ENCODE data around the gene DLST. TPM values are rescaled to one million over a fixed set of nuclear protein-coding genes. Genes with fewer than 3 reads are reported as not detected.

DLST gene
- total RNA-seq, 1 experiment from 2014 or later = 112 TPM

DNA sequence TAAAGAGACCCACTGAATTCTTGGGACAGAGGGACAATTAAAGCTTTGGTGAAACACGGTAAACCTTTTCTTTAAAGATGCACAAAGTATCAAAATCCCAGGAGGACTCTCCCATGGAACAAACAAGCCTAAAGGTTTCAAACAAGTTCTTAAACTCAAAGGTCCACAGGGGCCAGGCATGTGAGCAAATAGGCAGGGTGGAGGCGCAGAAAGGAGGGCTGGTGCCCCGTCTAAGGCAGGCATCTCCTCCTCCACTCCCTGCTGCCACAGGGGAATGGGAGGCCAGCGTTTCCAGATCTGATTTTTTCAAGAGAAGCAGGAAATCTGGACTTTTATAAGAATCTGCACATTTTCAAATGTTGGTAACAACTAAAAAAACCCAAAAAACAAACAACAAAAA, 33.7 kb downstream of the DLST start:
- CTCF ChIA-PET = interaction anchor here (0.6 kb wide), 1 partner anchor 408 kb away, joined by 3 read pairs; no protein-coding TSS in a partner anchor
- ATAC-seq (no peak), DNase-seq (ENCODE audit: low spot score) (no peak)
- H3K4me3 Mint-ChIP-seq = no peak overlapping the region
- TF ChIP-seq CREM (CRISPR knock-in tag; IDR thresholded peaks at IDR 0.05) = no peak
- TF ChIP-seq RORB (CRISPR knock-in tag; IDR thresholded peaks at IDR 0.05) = no peak
- no peak for TF ChIP-seq TCF7 (CRISPR knock-in tag; IDR thresholded peaks at IDR 0.05; ENCODE audit: low read depth)
- TF ChIP-seq, protein P1, sequence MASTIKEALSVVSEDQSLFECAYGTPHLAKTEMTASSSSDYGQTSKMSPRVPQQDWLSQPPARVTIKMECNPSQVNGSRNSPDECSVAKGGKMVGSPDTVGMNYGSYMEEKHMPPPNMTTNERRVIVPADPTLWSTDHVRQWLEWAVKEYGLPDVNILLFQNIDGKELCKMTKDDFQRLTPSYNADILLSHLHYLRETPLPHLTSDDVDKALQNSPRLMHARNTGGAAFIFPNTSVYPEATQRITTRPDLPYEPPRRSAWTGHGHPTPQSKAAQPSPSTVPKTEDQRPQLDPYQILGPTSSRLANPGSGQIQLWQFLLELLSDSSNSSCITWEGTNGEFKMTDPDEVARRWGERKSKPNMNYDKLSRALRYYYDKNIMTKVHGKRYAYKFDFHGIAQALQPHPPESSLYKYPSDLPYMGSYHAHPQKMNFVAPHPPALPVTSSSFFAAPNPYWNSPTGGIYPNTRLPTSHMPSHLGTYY (CRISPR knock-in tag; IDR thresholded peaks at IDR 0.05) = no peak
- TF ChIP-seq, protein P2, sequence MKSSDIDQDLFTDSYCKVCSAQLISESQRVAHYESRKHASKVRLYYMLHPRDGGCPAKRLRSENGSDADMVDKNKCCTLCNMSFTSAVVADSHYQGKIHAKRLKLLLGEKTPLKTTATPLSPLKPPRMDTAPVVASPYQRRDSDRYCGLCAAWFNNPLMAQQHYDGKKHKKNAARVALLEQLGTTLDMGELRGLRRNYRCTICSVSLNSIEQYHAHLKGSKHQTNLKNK (CRISPR knock-in tag; IDR thresholded peaks at IDR 0.05) = no peak
- TF ChIP-seq, protein P3, sequence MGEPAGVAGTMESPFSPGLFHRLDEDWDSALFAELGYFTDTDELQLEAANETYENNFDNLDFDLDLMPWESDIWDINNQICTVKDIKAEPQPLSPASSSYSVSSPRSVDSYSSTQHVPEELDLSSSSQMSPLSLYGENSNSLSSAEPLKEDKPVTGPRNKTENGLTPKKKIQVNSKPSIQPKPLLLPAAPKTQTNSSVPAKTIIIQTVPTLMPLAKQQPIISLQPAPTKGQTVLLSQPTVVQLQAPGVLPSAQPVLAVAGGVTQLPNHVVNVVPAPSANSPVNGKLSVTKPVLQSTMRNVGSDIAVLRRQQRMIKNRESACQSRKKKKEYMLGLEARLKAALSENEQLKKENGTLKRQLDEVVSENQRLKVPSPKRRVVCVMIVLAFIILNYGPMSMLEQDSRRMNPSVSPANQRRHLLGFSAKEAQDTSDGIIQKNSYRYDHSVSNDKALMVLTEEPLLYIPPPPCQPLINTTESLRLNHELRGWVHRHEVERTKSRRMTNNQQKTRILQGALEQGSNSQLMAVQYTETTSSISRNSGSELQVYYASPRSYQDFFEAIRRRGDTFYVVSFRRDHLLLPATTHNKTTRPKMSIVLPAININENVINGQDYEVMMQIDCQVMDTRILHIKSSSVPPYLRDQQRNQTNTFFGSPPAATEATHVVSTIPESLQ (CRISPR knock-in tag; IDR thresholded peaks at IDR 0.05) = no peak
- no peak for TF ChIP-seq ZNF317 (CRISPR knock-in tag; IDR thresholded peaks at IDR 0.05; ENCODE audit: borderline replicate concordance, low read depth)
- no peak for TF ChIP-seq PRRX2 (CRISPR knock-in tag; IDR thresholded peaks at IDR 0.05)
- TF ChIP-seq, protein P4, sequence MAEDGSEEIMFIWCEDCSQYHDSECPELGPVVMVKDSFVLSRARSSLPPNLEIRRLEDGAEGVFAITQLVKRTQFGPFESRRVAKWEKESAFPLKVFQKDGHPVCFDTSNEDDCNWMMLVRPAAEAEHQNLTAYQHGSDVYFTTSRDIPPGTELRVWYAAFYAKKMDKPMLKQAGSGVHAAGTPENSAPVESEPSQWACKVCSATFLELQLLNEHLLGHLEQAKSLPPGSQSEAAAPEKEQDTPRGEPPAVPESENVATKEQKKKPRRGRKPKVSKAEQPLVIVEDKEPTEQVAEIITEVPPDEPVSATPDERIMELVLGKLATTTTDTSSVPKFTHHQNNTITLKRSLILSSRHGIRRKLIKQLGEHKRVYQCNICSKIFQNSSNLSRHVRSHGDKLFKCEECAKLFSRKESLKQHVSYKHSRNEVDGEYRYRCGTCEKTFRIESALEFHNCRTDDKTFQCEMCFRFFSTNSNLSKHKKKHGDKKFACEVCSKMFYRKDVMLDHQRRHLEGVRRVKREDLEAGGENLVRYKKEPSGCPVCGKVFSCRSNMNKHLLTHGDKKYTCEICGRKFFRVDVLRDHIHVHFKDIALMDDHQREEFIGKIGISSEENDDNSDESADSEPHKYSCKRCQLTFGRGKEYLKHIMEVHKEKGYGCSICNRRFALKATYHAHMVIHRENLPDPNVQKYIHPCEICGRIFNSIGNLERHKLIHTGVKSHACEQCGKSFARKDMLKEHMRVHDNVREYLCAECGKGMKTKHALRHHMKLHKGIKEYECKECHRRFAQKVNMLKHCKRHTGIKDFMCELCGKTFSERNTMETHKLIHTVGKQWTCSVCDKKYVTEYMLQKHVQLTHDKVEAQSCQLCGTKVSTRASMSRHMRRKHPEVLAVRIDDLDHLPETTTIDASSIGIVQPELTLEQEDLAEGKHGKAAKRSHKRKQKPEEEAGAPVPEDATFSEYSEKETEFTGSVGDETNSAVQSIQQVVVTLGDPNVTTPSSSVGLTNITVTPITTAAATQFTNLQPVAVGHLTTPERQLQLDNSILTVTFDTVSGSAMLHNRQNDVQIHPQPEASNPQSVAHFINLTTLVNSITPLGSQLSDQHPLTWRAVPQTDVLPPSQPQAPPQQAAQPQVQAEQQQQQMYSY (CRISPR knock-in tag; IDR thresholded peaks at IDR 0.05) = no peak
- TF ChIP-seq SP1 (CRISPR knock-in tag; conservative IDR thresholded peaks at IDR 0.05) = no peak
- TF ChIP-seq, protein P5, sequence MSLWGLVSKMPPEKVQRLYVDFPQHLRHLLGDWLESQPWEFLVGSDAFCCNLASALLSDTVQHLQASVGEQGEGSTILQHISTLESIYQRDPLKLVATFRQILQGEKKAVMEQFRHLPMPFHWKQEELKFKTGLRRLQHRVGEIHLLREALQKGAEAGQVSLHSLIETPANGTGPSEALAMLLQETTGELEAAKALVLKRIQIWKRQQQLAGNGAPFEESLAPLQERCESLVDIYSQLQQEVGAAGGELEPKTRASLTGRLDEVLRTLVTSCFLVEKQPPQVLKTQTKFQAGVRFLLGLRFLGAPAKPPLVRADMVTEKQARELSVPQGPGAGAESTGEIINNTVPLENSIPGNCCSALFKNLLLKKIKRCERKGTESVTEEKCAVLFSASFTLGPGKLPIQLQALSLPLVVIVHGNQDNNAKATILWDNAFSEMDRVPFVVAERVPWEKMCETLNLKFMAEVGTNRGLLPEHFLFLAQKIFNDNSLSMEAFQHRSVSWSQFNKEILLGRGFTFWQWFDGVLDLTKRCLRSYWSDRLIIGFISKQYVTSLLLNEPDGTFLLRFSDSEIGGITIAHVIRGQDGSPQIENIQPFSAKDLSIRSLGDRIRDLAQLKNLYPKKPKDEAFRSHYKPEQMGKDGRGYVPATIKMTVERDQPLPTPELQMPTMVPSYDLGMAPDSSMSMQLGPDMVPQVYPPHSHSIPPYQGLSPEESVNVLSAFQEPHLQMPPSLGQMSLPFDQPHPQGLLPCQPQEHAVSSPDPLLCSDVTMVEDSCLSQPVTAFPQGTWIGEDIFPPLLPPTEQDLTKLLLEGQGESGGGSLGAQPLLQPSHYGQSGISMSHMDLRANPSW (CRISPR knock-in tag; conservative IDR thresholded peaks at IDR 0.05; ENCODE audit: low read depth) = no peak
- no peak for TF ChIP-seq ELF4 (CRISPR knock-in tag; IDR thresholded peaks at IDR 0.05; ENCODE audit: low read depth)
- TF ChIP-seq, protein P6, sequence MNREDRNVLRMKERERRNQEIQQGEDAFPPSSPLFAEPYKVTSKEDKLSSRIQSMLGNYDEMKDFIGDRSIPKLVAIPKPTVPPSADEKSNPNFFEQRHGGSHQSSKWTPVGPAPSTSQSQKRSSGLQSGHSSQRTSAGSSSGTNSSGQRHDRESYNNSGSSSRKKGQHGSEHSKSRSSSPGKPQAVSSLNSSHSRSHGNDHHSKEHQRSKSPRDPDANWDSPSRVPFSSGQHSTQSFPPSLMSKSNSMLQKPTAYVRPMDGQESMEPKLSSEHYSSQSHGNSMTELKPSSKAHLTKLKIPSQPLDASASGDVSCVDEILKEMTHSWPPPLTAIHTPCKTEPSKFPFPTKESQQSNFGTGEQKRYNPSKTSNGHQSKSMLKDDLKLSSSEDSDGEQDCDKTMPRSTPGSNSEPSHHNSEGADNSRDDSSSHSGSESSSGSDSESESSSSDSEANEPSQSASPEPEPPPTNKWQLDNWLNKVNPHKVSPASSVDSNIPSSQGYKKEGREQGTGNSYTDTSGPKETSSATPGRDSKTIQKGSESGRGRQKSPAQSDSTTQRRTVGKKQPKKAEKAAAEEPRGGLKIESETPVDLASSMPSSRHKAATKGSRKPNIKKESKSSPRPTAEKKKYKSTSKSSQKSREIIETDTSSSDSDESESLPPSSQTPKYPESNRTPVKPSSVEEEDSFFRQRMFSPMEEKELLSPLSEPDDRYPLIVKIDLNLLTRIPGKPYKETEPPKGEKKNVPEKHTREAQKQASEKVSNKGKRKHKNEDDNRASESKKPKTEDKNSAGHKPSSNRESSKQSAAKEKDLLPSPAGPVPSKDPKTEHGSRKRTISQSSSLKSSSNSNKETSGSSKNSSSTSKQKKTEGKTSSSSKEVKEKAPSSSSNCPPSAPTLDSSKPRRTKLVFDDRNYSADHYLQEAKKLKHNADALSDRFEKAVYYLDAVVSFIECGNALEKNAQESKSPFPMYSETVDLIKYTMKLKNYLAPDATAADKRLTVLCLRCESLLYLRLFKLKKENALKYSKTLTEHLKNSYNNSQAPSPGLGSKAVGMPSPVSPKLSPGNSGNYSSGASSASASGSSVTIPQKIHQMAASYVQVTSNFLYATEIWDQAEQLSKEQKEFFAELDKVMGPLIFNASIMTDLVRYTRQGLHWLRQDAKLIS (CRISPR knock-in tag; IDR thresholded peaks at IDR 0.05; ENCODE audit: borderline replicate concordance) = no peak
- no peaks in the 10 kb centered on the region for H3K36me3 Mint-ChIP-seq
- H3K27ac Mint-ChIP-seq = no peak overlapping the region
- H3K27me3 Mint-ChIP-seq (ENCODE audit: low read depth) = no peaks in the 10 kb centered on the region
- POLR2A ChIA-PET = no interaction called here
- H3K9me3 Mint-ChIP-seq = no peaks in the 10 kb centered on the region
- peaks cover 6% of the 10 kb centered on the region for H3K4me1 Mint-ChIP-seq
